NCI-H2171 (cell line): ENCODE data around the gene NUP88.
"Not testable (repeated sequence)": the region's sequence is repeated elsewhere in the genome, so short reads cannot be mapped to it uniquely, and the experiment has no call there.

ENCODE experiments used
- DNase-seq: peaks from one replicate; lab custom pipeline; 2025; lab: John Stamatoyannopoulos, UW

NUP88 gene

DNA sequence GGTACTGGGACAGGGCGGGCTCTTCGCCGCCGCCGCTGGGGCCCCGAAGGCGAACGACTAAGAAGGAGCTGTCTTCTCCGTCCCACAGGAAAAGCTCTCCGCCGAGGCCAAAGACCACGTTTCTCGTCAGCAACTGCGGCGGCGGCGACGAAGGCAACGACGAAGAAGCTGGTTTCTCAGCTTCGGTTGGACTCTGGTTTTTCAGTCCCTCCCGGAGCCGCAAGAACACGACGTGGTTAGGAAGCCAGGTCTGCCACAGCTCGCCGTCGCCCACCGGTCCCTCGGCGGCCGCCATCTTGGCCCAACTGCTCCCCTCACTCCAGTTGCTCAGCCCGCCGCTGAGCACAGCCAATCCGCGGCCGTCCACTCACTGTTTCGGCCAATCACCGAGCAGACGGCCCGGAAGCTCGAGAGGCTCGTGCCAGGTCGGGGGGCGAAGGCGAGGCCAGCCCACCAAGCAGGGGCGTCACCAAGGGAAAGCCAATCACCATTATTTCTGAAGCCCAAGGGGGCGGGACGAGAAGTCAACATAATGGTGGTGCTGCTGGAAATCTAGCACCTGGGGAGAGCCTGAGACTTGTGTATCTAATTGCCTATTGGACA, at the start of gene NUP88:
TSS of gene NUP88 (minus strand) at position 307 of the 603 bp plus-strand sequence. CDS start at position 295, 12 bp downstream.
- DNase-seq: peak; percentile 98

DNA sequence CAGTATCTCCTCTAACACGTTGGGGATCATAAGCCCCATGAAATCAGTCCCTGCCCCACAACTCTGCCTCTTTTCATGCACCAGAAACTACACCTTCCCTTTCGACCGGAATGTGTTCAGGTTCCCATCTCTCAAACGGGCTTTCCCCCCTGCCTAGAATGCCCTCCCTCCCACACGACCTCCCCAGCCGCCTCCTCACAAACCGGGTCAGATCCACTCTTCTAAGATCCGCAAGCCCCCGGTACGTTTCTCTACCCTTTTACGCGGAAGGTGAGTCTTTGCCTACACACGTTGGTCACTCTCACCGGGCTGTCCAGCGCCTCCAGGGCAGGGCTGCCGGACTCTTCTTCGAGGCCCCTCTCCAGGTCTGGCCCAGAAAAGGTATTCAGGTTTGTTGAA, 48.6 kb upstream of the NUP88 start:
- no peak for DNase-seq

DNA sequence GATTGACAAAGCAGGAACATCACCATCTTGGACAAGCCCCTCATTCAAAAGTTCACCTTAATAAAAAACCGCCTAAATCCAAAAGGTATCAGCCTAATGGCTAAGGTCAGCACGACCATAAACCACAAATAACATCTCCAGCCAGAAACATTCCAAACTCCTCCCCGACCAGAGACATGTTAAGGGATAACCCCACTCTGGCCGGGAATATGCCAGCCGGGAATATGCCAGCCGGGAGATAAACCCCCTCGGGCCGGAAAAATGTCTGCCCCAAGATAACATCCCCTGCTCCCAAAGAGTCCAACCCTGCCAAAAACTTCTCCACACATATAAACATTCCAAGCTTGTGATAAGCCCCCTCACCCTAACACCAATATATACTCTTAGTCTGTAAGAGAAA, 48.0 kb upstream of the NUP88 start:
- DNase-seq: no peak

DNA sequence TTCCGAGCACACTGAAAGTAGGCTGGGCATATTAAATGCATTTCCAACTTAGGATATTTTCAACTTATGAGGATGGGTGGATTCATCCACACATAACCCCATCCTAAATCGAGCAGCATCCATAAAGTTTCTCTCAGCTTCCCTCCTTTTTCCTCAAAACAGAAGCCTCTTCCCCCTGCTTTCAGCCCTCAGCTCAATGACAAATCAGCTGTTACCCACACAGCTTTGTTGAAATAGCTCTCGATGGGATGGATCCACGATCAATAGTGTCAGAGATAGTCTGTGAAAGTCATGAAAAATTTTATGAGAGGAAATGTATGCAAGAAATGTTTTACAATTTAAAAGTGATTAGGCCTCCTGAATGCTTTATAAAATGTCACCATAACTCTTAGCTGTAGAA, 46.8 kb upstream of the NUP88 start:
- DNase-seq: no peak

DNA sequence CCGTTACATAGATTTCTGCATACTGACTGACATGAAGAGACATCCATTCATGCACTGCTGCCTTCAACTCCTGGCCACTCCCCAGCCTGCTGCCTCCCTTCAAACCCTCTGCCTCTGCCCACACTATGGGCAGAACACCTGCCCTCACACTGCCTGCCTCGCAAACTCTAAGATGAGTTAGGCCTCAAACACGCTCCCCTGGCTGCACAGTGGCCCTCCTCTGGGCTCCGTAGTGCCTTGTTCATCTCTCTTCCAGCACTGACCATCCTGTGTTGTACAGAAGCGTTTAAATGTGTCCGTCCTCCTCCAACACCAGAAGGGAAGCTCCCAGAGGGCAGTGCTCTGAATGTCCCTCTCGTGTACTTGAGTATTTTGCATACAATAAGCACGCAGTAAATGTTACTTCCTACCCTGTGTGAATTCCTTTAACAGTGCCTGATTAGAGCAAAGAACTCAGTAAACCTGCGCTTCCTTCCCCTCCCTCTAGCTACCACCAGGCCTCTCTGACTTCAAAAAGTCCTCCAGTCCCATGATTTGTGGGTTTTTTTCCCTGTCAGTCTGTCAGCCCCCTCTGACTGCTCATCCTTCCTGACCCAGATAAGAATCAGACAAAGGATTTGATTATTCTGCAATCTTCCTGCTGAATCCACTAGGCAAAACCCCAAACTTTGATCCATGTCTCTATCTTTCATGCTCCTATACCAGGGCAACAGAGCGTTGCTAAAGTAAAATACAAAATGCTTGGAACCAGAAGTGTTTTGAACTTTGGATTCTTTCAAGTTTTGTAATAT, 45.5 kb upstream of the NUP88 start:
- no peak for DNase-seq

DNA sequence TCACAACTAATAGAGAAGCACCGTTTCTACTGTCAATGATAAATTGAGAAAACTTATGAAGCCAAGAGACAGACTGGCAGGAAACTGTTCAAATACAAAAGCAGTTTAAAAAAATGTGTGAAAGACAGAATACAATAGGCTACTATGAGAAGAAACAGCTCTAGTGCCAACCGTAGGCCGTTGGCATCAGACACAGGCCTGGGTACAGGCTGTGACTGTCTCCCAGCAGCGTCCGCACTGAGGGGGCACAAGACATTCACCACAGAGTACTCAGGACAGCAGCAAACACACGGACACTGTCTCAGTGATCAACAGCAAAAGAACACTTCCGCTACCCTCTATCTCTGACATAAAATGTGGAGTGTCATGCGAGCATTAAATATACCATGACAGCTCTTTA, 27.3 kb upstream of the NUP88 start:
- no peak for DNase-seq

DNA sequence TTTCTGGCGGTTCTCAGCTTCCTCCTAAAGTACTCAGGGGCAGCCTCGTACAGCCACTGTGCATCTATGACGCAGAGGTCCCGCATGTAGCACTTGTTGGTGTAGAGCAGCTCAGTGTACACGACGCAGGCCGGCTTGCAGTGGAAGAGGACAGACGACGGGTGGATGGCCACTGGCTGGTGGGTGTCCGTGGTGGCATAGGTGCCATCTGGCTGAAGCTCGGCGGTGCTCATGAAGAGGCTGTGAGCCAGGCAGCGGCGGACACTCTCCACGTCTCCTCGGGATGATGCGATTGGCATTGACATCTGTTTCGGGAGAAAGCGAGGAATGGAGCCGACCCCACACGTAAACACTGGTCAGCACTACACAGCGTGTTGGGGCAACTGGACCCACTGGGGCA, 24.7 kb upstream of the NUP88 start:
- DNase-seq: no peak

DNA sequence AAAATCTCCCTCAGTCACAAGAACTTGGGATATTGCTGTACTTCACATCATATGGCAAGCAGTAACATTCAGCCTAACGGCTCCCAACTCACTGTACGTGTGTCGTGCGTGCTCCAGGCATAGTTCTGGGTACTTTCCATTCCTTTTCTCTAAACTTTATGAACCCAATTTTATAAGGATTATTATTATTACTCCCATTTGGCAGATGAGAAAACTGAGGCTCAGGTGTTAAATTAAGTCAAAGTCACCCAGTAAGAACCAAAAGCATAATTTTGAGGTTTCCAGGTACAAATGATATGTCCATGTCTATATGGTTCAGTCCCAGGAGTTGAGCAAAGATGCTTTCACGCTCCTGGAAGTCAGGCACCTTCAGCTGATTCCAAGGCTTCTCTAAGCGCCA, 24.3 kb upstream of the NUP88 start:
- no peak for DNase-seq

DNA sequence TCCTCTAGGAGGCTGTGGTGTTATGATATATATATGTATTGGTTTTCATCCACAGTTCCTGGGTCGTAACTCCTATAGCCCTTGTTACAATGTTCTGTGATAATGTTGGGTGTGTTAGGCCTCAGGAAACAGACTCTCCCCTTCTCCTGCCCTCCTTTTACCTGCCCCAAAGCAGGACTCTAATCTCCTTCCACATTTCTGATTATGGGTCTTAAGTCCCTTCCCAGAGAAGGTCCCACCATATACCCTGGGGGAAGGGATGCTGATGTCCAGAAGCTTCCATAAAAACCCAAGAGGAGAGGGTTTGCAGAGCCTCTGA, 19.9 kb upstream of the NUP88 start:
- no peak for DNase-seq

DNA sequence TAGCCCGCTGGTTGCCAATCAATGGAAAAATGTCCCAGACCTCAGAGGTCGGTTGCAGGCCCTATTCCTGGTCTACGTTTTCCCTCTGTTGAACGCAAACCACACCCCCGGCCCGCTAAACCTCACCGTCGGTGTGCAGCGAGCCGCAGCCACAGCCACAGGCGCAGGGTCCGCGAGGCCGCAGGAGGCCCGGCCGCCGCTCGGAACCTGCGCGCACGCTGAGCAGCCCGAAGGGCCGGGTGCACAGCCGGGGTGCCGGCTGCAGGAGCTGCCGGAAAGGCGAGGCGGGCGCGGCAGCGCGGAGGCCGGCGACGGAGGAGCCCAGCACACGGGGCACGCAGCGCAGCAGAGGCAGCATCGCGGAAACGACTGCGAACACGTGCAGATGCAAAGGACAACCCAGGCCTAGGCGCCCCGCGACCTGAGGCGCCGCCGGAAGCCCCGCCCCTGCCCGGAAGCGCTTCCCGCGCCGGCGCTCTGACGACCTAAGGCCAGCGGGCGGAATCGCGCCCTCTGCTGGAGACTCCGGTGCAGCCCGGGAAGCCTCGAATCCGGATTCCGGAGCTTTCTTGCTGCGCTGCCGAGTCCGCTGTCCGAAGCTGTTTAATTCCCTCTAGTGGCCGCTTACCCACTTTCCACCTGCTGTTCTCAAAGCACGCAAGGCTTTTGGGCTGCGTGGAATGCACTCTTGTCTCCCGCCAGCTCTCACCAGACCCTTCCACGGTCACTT, 19.4 kb upstream of the NUP88 start, which contains the start of gene C1QBP:
TSS of gene C1QBP (minus strand) at position 440 of the 730 bp plus-strand sequence. CDS start at position 358, 82 bp downstream.
- peak; percentile 89 for DNase-seq

DNA sequence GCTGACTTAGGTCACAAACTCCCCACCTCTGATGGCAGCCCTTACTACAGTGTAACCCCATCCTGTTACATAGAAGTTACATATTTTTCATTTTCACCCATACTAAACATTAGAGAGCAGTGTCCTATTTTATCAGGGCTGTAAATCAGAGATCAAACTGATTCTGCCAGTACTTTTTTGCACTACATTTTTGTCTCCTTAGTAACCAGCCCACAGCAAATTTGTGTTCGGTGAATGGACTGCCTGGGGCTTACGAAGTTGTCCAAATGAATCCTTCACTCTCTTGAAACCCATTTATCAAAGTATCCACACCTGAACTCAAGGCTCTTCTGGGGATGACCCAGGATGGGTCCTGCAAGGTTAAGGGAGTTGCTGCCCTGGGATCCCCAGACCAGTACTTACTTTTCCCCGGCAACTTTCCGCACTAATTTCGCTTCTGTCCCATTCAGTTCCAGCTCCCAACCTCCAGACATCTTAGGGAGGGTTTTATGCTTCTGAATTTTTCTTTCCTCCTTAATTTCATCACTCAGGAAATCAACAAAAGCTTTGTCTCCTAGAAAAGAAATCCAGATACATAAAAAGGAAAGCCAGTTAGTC, 18.4 kb upstream of the NUP88 start:
- DNase-seq: no peak

DNA sequence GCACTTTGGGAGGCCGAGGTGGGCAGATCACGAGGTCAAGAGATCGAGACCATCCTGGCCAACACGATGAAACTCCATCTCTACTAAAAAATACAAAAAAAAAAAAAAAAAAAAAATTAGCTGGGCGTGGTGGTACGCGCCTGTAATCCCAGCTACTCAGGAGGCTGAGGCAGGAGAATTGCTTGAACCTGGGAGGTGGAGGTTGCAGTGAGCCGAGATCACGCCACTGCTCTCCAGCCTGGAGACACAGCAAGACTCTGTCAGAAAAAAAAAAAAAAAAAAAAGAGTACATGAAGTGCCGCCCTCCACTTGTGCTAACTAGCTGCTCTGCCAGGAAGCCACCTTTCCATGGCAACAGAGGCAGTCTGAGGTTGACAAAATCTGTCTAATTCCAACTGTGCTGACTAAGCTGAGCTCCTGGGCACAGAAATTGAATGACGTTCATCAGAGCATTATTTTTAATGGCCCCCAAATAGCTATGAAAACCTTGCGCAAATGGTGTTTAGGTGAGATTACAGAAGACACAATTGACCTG, 16.4 kb upstream of the NUP88 start:
- DNase-seq: not testable (repeated sequence)

DNA sequence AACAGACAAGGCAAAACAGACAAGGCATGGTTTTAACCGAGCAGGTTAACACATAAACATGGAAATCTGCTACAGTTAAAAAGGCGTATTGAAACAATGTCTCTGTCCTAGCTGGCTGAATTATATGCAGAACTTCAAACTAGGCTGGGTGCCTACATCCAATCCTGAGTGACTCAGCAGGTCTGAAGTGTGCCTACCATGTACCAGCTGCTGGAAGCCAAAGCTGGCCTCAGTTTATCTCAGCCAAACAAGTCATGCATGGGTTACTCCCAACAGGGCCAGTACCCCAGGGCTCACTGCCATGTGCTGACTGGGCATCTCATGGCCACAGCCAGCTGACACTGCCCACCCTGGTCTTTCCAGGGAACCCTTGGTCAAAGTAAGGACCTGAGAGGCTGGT, 15.5 kb upstream of the NUP88 start:
- no peak for DNase-seq

DNA sequence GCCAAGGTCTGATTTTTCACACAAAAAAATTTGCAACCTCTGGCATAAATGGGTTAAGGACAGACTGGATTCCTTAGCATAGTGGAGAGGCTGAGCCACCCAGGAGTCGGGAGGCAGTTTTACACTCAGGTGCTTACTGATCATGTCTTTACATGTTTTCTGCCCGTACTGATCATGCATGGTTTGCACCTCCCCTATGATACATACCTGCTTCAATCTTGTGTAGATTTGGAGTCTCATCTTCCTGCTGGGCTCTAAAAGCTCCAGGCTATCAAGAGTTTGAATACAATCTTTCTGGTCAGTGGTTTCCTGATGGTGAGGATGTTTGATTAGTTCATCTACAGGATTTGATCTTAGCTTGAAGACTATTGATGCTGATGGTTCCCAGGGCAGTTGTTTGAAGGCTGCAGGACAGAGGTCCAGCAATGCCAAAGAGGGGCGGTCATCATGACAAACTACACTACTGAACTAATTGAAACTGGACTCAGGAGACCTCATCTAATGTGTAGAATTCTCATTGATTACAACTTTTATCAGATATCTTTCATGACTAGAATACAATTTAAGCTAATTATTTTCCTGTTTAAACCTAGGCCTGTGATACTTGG, 12.6 kb upstream of the NUP88 start:
- no peak for DNase-seq

DNA sequence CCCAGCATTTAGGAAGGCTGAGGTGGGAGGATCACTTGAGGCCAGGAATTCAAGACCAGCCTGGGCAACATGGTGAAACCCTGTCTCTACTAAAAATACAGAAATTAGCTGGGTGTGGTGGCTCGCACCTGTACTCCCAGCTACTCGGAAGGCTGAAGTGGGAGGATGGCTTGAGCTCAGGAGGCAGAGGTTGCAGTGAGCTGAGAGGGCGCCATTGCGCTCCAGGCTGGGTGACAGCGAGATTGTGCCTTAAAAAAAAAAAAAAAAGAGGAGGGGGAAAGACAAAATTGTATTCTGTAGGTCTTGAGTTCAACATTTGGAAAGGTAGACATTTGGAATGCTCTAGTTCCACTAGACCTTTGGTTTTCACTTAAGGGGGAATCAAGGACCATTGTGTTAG, 11.8 kb upstream of the NUP88 start:
- not testable (repeated sequence) for DNase-seq

DNA sequence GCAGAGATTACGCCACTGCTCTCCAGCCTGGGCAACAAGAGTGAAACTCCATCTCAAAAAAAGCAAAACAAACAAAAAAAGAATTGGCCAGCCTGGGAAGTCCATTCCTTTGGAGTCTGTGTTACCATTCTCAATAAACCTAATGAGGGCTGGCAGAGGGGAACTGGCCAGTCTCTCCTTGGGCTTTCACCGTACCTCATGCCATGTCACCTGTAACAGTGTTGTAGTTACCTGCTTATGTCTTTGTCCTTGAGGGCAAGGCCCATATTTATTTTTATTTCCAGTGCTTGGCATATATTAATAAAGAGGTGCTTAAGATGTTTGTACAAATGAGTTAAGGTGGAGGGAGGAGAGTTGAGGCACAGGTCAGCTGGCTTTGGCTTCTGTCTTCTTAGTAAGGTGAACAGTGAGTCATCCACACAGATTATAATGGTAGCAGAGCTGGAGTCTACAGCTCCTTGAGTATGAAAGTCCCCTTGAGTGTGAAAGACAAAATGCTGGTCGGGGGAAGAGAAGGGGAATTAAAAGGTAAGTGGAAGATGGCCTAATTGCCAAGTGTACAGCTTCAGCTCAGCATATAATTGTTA, 11.0 kb upstream of the NUP88 start:
- DNase-seq: no peak

DNA sequence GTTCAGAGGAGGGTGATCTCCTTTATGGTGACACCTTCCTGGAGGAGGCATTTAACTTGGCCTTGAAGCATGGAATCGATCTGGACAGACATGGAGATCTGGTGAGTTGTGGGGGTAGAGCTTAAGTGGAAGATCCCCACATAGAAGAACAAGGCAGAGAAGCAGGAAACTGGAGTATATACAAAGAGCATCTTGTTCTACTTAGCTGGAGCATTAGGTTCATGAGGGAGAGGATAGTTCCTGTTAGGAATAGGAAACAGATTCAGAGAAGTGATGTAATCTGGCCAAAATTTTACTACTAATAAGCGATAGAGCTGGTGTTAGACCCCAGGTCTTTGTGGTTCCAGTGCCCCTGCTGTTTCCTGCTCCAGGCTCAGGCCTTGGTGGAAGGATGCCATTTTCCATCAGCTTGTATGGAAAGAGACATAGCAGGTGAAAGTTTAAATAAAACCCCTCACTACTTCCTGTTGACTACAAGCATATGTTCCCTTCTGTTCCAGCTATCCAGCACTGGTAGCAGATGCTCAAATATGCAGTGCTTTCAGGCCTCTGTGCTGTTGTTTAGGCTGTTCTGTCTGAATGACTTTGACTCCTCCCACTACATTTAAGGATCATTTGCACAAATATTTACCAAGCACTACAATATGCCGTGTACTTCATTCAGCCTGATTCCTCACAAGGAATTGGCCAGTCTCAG, 9.9 kb upstream of the NUP88 start:
- DNase-seq: no peak

DNA sequence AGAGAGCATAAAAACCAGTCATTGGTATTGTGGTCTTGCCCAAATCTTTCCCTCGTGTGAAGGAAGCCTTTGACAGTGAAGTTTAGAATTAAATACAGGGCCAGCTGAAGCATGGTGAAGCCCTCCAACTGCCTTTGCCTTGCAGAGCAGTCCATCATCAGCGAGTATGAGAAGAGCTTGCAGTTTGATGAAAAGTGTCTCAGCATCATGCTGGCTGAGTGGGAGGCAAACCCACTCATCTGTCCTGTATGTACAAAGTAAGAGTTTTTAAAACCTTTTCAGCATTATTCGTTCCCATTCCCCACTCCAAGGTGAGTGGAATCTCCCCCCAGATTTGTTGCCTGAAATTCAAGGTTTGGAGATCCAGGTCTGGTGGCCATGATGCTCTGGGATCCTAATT, 6.4 kb upstream of the NUP88 start:
- DNase-seq: no peak

DNA sequence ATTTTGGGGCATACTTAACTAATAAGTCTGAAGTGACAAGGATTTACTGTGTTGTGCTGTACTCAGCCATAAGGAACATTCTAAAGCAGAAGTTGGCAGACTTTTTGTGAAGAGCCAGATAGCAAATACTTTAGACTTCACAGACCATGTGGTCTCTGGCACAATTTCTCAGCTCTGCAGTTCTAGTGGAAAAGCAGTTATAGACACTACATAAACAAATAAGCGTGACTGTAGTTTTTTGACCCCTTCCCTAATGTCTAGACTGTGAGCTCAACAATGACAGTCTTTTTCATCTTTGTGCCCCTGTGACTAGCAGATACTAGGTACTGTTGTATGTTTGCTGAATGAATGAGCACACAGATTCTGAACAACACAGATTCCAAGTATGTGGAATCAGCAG, 5.4 kb upstream of the NUP88 start:
- no peak for DNase-seq

DNA sequence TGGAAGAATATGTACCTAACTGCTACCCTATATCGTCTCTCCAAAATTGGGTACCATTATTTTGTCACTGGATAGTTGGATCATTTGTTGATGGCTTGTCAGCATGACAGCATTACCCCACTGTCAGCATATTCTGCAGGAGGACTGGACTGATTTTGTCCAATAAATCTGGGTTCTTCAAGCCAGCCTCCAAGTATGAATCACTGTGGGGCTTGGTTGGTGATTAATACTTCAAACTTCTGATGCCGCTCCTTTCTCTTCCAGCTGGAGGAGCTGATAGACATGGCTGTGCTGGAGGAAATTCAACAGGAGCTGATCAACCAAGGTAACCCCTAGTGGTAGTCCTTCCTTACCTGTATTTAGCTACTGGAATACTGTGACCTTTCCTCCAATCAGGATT, 3.0 kb upstream of the NUP88 start:
- DNase-seq: no peak
